Stimulated activated CD4-positive, alpha-beta T cell treated with anti-CD3 and anti-CD28 coated beads, Interleukin-1b, Interleukin-23, amount 100 ng/mL, for 48 hours (primary cell): Measurements from ENCODE around the gene SLC25A21.

Experiments
- DNase-seq: peaks from one replicate; pipeline ENCODE4 v3.0.0-alpha.2; 2020

The SLC25A21 gene

GRCh38 chr14:36658123-36659009 lies 514.0 kb downstream of the SLC25A21 start:
- no peak for DNase-seq

- no peak for DNase-seq
Observed at GRCh38 chr14:36657399-36658122, 514.8 kb downstream of the SLC25A21 start.

- DNase-seq = no peak
Observed at GRCh38 chr14:36656687-36657398, 515.6 kb downstream of the SLC25A21 start.

- DNase-seq = peak; percentile 39
Observed at GRCh38 chr14:36655963-36656686, 516.3 kb downstream of the SLC25A21 start.

GRCh38 chr14:36655571-36655962 lies 516.8 kb downstream of the SLC25A21 start:
- DNase-seq = no peak

GRCh38 chr14:36654794-36655381 lies 517.5 kb downstream of the SLC25A21 start:
- DNase-seq = no peak

- DNase-seq = no peak
Observed at GRCh38 chr14:36653962-36654793, 518.2 kb downstream of the SLC25A21 start.

GRCh38 chr14:36653413-36653812 lies 519.0 kb downstream of the SLC25A21 start:
- no peak for DNase-seq

GRCh38 chr14:36652542-36653201 lies 519.7 kb downstream of the SLC25A21 start:
- DNase-seq = no peak

- DNase-seq = no peak
Observed at GRCh38 chr14:36649872-36650650, 522.3 kb downstream of the SLC25A21 start.

- DNase-seq = no peak
Observed at GRCh38 chr14:36647824-36648753, 524.3 kb downstream of the SLC25A21 start.

GRCh38 chr14:36647417-36647823 lies 525.0 kb downstream of the SLC25A21 start:
- DNase-seq = no peak

GRCh38 chr14:36646664-36647416 lies 525.6 kb downstream of the SLC25A21 start:
- DNase-seq = no peak

GRCh38 chr14:36633580-36633979 lies 538.8 kb downstream of the SLC25A21 start:
- DNase-seq = no peak
